Measurements from ENCODE around the gene TAF11L3.

DNA sequence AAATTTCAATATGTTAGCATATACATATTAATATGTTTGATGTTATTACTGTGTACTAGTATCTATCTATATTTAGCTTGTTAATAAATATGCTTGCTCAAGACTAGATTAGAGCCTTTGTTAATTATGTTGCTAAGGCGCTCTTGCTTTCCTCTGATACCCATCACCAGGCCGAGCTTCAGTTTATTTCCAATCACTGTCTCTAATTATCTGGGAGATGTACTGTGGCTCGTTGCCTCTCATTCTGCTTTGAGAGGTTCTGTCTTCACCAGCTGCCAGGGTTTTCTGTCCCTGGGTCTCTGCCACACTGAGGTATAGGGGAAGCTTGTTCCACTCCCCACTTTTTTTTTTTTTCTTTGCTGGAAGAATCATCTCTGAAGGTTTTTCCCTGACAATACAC, 41.1 kb upstream of the TAF11L3 start:
- TF ChIP-seq, protein P1, sequence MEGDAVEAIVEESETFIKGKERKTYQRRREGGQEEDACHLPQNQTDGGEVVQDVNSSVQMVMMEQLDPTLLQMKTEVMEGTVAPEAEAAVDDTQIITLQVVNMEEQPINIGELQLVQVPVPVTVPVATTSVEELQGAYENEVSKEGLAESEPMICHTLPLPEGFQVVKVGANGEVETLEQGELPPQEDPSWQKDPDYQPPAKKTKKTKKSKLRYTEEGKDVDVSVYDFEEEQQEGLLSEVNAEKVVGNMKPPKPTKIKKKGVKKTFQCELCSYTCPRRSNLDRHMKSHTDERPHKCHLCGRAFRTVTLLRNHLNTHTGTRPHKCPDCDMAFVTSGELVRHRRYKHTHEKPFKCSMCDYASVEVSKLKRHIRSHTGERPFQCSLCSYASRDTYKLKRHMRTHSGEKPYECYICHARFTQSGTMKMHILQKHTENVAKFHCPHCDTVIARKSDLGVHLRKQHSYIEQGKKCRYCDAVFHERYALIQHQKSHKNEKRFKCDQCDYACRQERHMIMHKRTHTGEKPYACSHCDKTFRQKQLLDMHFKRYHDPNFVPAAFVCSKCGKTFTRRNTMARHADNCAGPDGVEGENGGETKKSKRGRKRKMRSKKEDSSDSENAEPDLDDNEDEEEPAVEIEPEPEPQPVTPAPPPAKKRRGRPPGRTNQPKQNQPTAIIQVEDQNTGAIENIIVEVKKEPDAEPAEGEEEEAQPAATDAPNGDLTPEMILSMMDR (IDR thresholded peaks at IDR 0.05 in 8 of 11, conservative IDR thresholded peaks at IDR 0.05 in 3 of 11), result no peak
- no peak for TF ChIP-seq POLR2A (IDR thresholded peaks at IDR 0.05)
